ENCODE data around the gene NMNAT3. TPM values are rescaled to one million over a fixed set of nuclear protein-coding genes. Genes with fewer than 3 reads are reported as not detected.
A peak's percentile ranks its signal among the peaks of the same experiment; 100 is the strongest.

The NMNAT3 gene
- total RNA-seq, 1 donor from 2014 or later: 4.2 TPM

DNA sequence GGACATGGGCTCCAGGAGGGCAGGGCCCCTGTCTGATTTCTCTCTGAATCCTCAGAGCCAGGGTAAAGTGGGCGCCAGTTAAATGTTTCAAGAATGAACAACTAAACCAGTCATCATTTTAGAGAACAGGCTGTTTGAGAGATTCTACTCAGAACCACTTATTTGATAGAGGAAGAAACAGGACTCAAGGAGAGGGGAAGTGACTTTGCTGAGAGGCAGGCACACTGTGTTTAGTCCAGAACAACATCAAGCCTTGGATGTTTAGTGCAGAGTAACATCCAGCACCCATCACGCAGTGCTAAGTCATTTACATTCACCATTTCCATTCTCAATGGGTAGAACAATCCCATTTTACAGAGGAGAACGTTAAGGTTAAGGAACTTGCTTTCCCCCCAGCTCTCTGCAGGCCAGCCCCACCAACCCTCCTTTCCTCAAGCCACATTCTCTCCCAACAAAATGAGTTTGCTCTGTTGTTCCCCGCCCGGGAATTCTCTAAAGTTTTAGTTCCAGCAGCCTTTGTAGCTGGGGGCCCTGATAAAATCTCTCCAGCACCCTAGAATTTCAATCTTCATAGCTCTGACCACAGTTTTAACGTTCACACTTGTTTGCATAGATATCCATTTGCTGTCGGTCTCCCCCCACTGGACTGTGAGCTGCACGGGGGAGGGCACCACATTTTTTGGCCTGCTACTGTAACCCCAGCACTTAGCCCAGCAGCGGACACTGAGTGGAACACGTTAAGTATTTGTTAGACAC is 962 bp downstream of the NMNAT3 start:
- H3K36me3 ChIP-seq (ENCODE audit: control insufficient read depth in 3 of 3, insufficient read depth in 3 of 3, low read length in 3 of 3): no peaks in the 10 kb centered on the region
- H3K9ac ChIP-seq (ENCODE audit: low read depth in 1 of 3, low read length in 3 of 3): peak overlapping the region; percentile 80 to 94 (median 84)
- H3K4me1 ChIP-seq (ENCODE audit: control insufficient read depth in 3 of 3, insufficient read depth in 3 of 3, low read length in 3 of 3): peaks cover 9 to 19% (median 13%) of the 10 kb centered on the region in 3 donors
- H3K27ac ChIP-seq (ENCODE audit: low read depth, low read length): peak overlapping the region; percentile 87
- peak overlapping the region; percentile 77 to 92 (median 87) for H3K4me3 ChIP-seq (ENCODE audit: low read length in 3 of 3)
- H3K27me3 ChIP-seq (ENCODE audit: control insufficient read depth in 3 of 3, insufficient read depth in 3 of 3, low read length in 3 of 3): no peaks in the 10 kb centered on the region
- no peaks in the 10 kb centered on the region for H3K9me3 ChIP-seq (ENCODE audit: control insufficient read depth in 3 of 3, low read length in 3 of 3)

DNA sequence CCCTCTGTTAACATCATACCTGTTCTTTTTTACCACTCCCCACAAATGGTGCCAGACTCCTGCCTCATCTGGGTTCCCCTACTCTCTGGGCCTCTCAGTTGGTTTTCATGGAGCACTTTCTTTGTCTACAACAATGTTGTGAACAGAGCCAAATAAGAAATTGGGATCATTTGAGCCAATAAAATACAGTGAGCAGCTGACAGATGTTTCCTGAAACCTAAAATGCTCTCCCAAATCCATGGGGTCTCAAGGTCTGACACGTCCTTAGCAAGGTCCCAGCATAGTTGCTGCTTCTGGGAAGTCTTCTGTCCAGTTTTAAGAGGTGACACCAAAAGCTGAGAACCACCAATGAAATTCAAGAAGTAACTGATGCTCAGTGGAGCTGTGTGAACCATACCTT is 1.7 kb downstream of the NMNAT3 start:
- Histone ChIP-seq H3K9ac (ENCODE audit: low read depth in 1 of 3, low read length in 3 of 3) (no peak overlapping the region), H3K27me3 (ENCODE audit: control insufficient read depth in 3 of 3, insufficient read depth in 3 of 3, low read length in 3 of 3) (no peaks in the 10 kb centered on the region), H3K4me1 (ENCODE audit: control insufficient read depth in 3 of 3, insufficient read depth in 3 of 3, low read length in 3 of 3) (peaks cover 9 to 19% (median 13%) of the 10 kb centered on the region in 3 donors), H3K36me3 (ENCODE audit: control insufficient read depth in 3 of 3, insufficient read depth in 3 of 3, low read length in 3 of 3) (no peaks in the 10 kb centered on the region), H3K4me3 (ENCODE audit: low read length in 3 of 3) (no peak overlapping the region), H3K27ac (ENCODE audit: low read depth, low read length) (no peak overlapping the region), H3K9me3 (ENCODE audit: control insufficient read depth in 3 of 3, low read length in 3 of 3) (no peaks in the 10 kb centered on the region)

DNA sequence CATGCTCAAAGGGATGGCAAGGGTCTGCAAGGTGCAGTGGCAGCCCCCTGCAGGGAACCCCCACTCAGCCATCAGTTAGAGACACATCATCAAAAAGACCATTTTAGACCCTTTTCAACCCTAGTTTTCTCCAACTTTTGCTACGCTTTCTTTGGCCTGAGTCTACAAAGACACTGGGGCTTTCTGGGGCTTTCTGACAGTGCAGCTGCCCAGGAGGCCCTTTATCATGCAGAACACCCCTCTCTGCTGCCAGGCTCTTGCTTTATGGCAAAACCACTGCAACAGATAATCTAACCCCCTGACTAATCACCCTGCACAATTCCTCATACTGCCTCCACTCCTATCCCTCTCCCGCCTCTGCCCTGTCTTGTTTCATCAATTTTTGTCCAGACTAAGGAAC is 2.4 kb downstream of the NMNAT3 start:
- H3K27me3 ChIP-seq (ENCODE audit: control insufficient read depth in 3 of 3, insufficient read depth in 3 of 3, low read length in 3 of 3): no peaks in the 10 kb centered on the region
- no peaks in the 10 kb centered on the region for H3K9me3 ChIP-seq (ENCODE audit: control insufficient read depth in 3 of 3, low read length in 3 of 3)
- no peak overlapping the region for H3K27ac ChIP-seq (ENCODE audit: low read depth, low read length)
- no peaks in the 10 kb centered on the region for H3K36me3 ChIP-seq (ENCODE audit: control insufficient read depth in 3 of 3, insufficient read depth in 3 of 3, low read length in 3 of 3)
- H3K9ac ChIP-seq (ENCODE audit: low read depth in 1 of 3, low read length in 3 of 3): no peak overlapping the region
- no peak overlapping the region for H3K4me3 ChIP-seq (ENCODE audit: low read length in 3 of 3)
- H3K4me1 ChIP-seq (ENCODE audit: control insufficient read depth in 3 of 3, insufficient read depth in 3 of 3, low read length in 3 of 3): peaks cover 9 to 19% (median 16%) of the 10 kb centered on the region in 3 donors

DNA sequence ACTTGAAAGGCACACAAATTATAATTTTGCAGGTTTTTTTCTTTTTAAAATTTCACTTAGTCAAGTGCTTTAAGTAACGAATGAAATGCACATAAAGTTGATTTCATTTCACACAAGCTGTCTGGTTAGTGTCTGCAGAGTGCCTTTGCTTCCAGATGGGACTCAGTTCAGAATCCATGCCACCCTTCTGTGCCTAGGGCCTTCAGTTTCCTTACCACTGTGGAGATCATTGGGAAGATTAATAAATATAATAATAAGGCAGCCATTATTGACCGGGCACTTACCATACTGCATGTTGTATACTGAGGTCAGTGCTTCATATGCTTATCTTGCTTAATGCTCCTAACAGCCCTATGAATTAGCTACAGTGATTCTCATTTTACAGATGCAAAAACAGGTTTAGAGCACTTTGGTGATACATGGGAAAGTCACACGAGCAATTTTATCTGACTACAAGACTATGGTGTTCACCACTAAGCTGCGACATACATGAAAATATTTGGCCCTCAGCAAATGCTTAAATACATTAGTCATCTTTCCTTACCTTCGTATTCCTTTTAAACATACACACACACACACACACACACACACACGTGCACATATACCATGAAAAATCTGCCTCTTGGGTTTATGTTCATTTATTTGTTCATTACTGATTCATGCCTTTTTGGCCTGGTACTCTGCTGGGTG is 3.1 kb downstream of the NMNAT3 start:
- Histone ChIP-seq H3K4me3 (ENCODE audit: low read length in 3 of 3) (no peak overlapping the region), H3K36me3 (ENCODE audit: control insufficient read depth in 3 of 3, insufficient read depth in 3 of 3, low read length in 3 of 3) (no peaks in the 10 kb centered on the region), H3K9ac (ENCODE audit: low read depth in 1 of 3, low read length in 3 of 3) (no peak overlapping the region), H3K27me3 (ENCODE audit: control insufficient read depth in 3 of 3, insufficient read depth in 3 of 3, low read length in 3 of 3) (no peaks in the 10 kb centered on the region), H3K27ac (ENCODE audit: low read depth, low read length) (no peak overlapping the region), H3K4me1 (ENCODE audit: control insufficient read depth in 3 of 3, insufficient read depth in 3 of 3, low read length in 3 of 3) (peaks cover 9 to 19% (median 16%) of the 10 kb centered on the region in 3 donors), H3K9me3 (ENCODE audit: control insufficient read depth in 3 of 3, low read length in 3 of 3) (no peaks in the 10 kb centered on the region)

DNA sequence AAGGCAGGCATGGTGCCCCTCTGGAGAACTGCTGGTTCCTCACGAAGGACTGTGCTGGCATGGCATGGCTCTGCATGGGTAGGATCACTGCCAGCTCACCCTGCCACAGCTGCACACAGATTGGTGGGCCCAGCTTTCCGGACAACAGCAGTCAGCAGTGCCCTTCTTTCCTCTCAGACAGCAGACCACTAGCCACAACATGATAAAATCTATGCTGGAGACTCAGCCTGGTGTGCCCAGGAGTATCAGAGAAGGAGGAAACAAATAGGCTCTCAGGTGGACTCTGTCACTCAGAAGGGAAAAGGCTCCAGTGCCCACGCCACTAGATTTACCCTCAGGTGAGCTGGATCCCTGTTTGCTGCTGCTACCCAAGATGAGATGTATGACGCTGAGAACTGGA is 4.9 kb downstream of the NMNAT3 start:
- H3K27me3 ChIP-seq (ENCODE audit: control insufficient read depth in 3 of 3, insufficient read depth in 3 of 3, low read length in 3 of 3): no peaks in the 10 kb centered on the region
- no peaks in the 10 kb centered on the region for H3K9me3 ChIP-seq (ENCODE audit: control insufficient read depth in 3 of 3, low read length in 3 of 3)
- peaks cover 9 to 19% (median 16%) of the 10 kb centered on the region in 3 donors for H3K4me1 ChIP-seq (ENCODE audit: control insufficient read depth in 3 of 3, insufficient read depth in 3 of 3, low read length in 3 of 3)
- no peak overlapping the region for H3K9ac ChIP-seq (ENCODE audit: low read depth in 1 of 3, low read length in 3 of 3)
- H3K36me3 ChIP-seq (ENCODE audit: control insufficient read depth in 3 of 3, insufficient read depth in 3 of 3, low read length in 3 of 3): no peaks in the 10 kb centered on the region
- no peak overlapping the region for H3K4me3 ChIP-seq (ENCODE audit: low read length in 3 of 3)
- H3K27ac ChIP-seq (ENCODE audit: low read depth, low read length): no peak overlapping the region

DNA sequence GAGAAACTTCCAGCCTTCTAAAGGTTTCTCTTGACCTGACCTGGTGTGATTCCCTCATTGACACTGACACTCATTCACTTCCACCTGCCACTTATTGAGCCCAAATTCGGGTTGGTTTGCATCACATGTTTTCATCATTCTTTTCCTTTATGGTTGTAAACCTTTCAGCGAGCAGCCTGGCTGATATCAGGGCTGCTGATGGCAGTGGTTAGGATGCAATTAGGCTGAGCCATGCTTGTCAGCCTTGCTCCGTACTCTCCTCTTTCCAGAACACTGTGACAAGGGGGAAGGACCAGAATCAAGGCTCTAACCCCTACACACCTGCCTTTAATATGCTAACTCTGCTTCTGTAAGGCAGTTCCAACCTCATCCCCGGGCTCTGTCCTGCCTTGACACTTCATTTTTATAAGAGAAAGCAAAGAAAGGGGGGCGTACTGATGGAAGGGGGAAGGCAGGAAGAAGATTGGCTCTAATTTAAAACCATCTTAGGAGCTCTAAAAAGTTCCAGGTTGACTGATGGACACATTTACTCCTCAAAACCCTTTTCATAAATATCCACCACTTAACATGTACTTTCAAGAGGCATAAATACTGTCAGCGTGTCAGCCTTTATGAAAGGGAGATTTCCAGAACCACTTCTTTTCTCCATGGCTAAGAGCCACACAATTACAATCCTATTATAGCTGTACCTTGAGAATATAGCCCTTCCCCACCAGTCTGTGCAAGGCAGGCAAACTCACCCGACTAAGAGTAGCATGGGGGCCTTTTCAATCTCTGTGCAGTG is 5.7 kb downstream of the NMNAT3 start:
- Histone ChIP-seq H3K27me3 (ENCODE audit: control insufficient read depth in 3 of 3, insufficient read depth in 3 of 3, low read length in 3 of 3) (no peaks in the 10 kb centered on the region), H3K4me1 (ENCODE audit: control insufficient read depth in 3 of 3, insufficient read depth in 3 of 3, low read length in 3 of 3) (peaks cover 6 to 14% (median 12%) of the 10 kb centered on the region in 3 donors), H3K36me3 (ENCODE audit: control insufficient read depth in 3 of 3, insufficient read depth in 3 of 3, low read length in 3 of 3) (no peaks in the 10 kb centered on the region), H3K9ac (ENCODE audit: low read depth in 1 of 3, low read length in 3 of 3) (no peak overlapping the region), H3K9me3 (ENCODE audit: control insufficient read depth in 3 of 3, low read length in 3 of 3) (no peaks in the 10 kb centered on the region), H3K4me3 (ENCODE audit: low read length in 3 of 3) (no peak overlapping the region), H3K27ac (ENCODE audit: low read depth, low read length) (no peak overlapping the region)

DNA sequence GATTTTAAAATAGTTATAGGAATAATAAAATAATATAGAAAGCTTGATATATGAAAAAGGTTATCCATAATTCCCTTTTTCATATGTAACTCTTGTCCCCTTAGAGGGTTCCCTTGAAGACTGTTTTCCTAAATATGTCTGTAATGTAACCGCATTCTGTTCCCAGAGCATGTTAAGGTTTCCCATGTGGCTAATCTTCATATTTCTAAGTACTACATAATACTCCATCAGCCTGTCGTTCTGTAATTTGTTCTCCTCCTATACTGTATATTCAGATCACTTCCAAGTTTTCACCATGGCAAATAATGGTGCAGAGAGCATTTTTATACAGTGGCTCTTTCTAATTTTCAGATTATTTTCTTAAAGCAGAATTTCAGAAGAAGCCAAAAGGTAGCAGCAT is 6.7 kb downstream of the NMNAT3 start:
- Histone ChIP-seq H3K9ac (ENCODE audit: low read depth in 1 of 3, low read length in 3 of 3) (no peak overlapping the region), H3K36me3 (ENCODE audit: control insufficient read depth in 3 of 3, insufficient read depth in 3 of 3, low read length in 3 of 3) (no peaks in the 10 kb centered on the region), H3K4me3 (ENCODE audit: low read length in 3 of 3) (no peak overlapping the region), H3K9me3 (ENCODE audit: control insufficient read depth in 3 of 3, low read length in 3 of 3) (no peaks in the 10 kb centered on the region), H3K27me3 (ENCODE audit: control insufficient read depth in 3 of 3, insufficient read depth in 3 of 3, low read length in 3 of 3) (no peaks in the 10 kb centered on the region), H3K4me1 (ENCODE audit: control insufficient read depth in 3 of 3, insufficient read depth in 3 of 3, low read length in 3 of 3) (peaks cover 0 to 8% (median 6%) of the 10 kb centered on the region in 3 donors), H3K27ac (ENCODE audit: low read depth, low read length) (no peak overlapping the region)

DNA sequence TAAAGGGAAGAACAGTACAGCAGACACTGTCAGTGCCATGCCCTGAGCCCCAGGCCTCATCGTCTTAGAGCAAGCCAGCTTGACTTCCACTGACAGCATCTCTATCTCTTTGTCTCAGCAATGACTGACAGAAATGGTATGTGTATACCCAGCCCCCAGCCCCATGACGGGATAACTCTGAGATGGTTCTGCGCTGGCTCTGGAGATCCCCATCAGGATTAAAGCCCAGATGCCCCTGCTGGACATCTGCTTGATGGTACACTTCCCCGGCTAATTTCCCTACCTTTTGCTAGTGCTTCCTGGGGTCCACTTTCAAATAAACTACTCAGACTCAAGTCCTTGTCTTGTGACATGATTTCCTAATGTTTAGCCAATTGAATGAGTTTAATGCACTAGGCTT is 7.6 kb downstream of the NMNAT3 start:
- no peak overlapping the region for H3K4me3 ChIP-seq (ENCODE audit: low read length in 3 of 3)
- no peaks in the 10 kb centered on the region for H3K9me3 ChIP-seq (ENCODE audit: control insufficient read depth in 3 of 3, low read length in 3 of 3)
- H3K36me3 ChIP-seq (ENCODE audit: control insufficient read depth in 3 of 3, insufficient read depth in 3 of 3, low read length in 3 of 3): no peaks in the 10 kb centered on the region
- no peak overlapping the region for H3K9ac ChIP-seq (ENCODE audit: low read depth in 1 of 3, low read length in 3 of 3)
- no peak overlapping the region for H3K27ac ChIP-seq (ENCODE audit: low read depth, low read length)
- peaks cover 0 to 6% (median 3%) of the 10 kb centered on the region in 3 donors for H3K4me1 ChIP-seq (ENCODE audit: control insufficient read depth in 3 of 3, insufficient read depth in 3 of 3, low read length in 3 of 3)
- H3K27me3 ChIP-seq (ENCODE audit: control insufficient read depth in 3 of 3, insufficient read depth in 3 of 3, low read length in 3 of 3): no peaks in the 10 kb centered on the region

DNA sequence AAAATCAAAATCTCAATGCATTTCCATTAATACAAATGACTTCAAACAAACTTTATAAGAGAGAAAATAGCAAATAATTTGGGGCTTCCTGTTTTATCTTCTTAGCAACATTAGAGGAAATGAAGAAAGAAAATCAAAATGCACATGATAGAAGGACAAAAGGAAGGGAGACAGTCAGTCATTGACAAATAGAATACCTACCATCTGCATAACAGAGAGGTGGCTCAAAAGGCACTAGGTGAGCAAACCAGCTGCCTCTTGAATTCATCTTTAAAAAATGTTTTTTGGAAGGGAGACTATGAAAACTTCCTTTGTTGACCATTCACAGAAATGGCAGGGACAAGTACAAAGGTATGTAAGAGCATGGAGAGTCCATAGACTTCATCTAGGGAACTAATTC is 9.4 kb downstream of the NMNAT3 start:
- H3K9me3 ChIP-seq (ENCODE audit: control insufficient read depth in 3 of 3, low read length in 3 of 3): no peaks in the 10 kb centered on the region

DNA sequence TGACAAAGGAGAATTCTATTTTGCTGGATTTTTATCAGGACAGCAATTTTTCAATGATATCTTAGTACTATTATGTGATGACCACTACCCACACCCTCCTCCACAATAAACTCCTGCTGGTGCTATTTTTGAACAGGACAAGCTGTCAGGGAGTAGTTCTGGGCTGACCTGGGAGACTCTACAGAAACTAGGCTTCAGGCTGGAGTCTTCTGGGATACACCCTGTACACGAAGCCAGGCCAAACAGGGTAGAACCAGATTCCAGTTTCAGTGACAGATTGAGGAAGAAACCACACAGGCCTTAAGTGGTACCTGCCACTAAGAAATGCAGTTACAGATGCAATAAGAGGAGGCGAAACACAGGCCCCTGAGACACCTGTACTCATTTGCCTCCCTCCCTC is 12.8 kb downstream of the NMNAT3 start:
- no peak overlapping the region for H3K4me3 ChIP-seq (ENCODE audit: low read length in 3 of 3)
- H3K27ac ChIP-seq (ENCODE audit: low read depth, low read length): no peak overlapping the region
- no peak overlapping the region for H3K9ac ChIP-seq (ENCODE audit: low read depth in 1 of 3, low read length in 3 of 3)
- H3K4me1 ChIP-seq (ENCODE audit: control insufficient read depth in 3 of 3, insufficient read depth in 3 of 3, low read length in 3 of 3): no peaks in the 10 kb centered on the region
- H3K9me3 ChIP-seq (ENCODE audit: control insufficient read depth in 3 of 3, low read length in 3 of 3): no peaks in the 10 kb centered on the region
- no peaks in the 10 kb centered on the region for H3K36me3 ChIP-seq (ENCODE audit: control insufficient read depth in 3 of 3, insufficient read depth in 3 of 3, low read length in 3 of 3)
- H3K27me3 ChIP-seq (ENCODE audit: control insufficient read depth in 3 of 3, insufficient read depth in 3 of 3, low read length in 3 of 3): no peaks in the 10 kb centered on the region

More for the DNA sequence above, 9.4 kb downstream of the NMNAT3 start:
- Histone ChIP-seq H3K9ac (ENCODE audit: low read depth in 1 of 3, low read length in 3 of 3) (no peak overlapping the region), H3K27ac (ENCODE audit: low read depth, low read length) (no peak overlapping the region), H3K4me1 (ENCODE audit: control insufficient read depth in 3 of 3, insufficient read depth in 3 of 3, low read length in 3 of 3) (peaks cover 0 to 6% (median 3%) of the 10 kb centered on the region in 3 donors), H3K27me3 (ENCODE audit: control insufficient read depth in 3 of 3, insufficient read depth in 3 of 3, low read length in 3 of 3) (no peaks in the 10 kb centered on the region), H3K36me3 (ENCODE audit: control insufficient read depth in 3 of 3, insufficient read depth in 3 of 3, low read length in 3 of 3) (no peaks in the 10 kb centered on the region), H3K4me3 (ENCODE audit: low read length in 3 of 3) (no peak overlapping the region)

Measured in skeletal muscle tissue (tissue), 4 donors.